ENCODE results near the gene SNPH. TPM values are rescaled to one million over a fixed set of nuclear protein-coding genes. Genes with fewer than 3 reads are reported as not detected.

Gene SNPH
- total RNA-seq, 1 donor from 2014 or later: 4.3 TPM

DNA sequence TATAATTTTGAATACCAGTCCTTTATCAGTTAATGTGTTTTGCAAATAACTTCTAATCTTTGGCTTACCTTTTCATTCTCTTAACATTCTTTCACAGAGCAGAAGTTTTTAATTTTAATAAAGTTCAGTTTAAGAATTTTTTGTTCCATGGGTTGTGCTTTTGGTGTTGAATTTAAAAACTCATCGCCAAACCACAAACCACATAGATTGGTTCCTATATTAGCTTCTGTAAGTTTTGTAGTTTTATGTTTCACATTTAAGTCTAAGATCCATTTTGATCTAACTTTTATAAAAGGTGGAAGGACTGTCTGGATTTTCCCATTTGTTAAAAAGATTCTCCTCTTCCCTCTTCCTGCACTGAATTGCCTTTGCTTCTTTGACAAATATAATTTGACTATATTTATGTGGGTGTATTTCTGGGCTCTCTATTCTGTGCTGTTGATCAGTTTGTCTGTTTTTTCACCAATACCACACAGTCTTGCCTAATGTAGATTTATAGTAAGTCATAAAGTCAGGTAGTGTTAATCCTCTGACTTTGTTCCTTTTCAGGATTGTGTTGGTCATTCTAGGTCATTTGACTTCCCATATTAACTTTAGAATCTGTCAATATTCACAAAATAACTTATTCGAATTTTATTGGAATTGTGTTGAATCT is 80.3 kb downstream of the SNPH start:
- intact Hi-C loops (cut with DNase I): no loop called here

DNA sequence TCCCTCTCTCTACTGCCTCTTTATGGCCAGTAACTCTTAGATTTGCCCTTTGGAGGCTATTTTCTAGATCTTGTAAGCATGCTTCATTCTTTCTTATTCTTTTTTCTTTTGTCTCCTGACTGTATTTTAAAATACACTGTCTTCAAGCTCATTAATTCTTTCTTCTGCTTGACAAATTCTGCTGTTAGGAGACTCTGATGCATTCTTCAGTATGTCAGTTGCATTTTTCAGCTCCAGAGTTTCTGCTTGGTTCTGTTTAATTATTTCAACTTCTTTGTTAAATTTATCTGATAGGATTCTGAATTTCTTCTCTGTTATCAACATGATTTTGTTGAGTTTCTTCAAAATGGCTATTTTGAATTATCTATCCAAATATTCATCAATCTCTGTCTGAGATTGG is 87.9 kb downstream of the SNPH start:
- no peaks in the 10 kb centered on the region for H3K36me3 ChIP-seq
- no peaks in the 10 kb centered on the region for H3K4me1 ChIP-seq
- TF ChIP-seq, protein P1, sequence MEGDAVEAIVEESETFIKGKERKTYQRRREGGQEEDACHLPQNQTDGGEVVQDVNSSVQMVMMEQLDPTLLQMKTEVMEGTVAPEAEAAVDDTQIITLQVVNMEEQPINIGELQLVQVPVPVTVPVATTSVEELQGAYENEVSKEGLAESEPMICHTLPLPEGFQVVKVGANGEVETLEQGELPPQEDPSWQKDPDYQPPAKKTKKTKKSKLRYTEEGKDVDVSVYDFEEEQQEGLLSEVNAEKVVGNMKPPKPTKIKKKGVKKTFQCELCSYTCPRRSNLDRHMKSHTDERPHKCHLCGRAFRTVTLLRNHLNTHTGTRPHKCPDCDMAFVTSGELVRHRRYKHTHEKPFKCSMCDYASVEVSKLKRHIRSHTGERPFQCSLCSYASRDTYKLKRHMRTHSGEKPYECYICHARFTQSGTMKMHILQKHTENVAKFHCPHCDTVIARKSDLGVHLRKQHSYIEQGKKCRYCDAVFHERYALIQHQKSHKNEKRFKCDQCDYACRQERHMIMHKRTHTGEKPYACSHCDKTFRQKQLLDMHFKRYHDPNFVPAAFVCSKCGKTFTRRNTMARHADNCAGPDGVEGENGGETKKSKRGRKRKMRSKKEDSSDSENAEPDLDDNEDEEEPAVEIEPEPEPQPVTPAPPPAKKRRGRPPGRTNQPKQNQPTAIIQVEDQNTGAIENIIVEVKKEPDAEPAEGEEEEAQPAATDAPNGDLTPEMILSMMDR (IDR thresholded peaks at IDR 0.05): no peak
- intact Hi-C loops (cut with DNase I): no loop called here
- H3K27ac ChIP-seq: no peak overlapping the region
- ATAC-seq: no peak
- no peaks in the 10 kb centered on the region for H3K9me3 ChIP-seq
- no peak for DNase-seq
- no peak overlapping the region for H3K4me3 ChIP-seq
- no peaks in the 10 kb centered on the region for H3K27me3 ChIP-seq

More for the DNA sequence above, 80.3 kb downstream of the SNPH start:
- Histone ChIP-seq H3K4me3 (no peak overlapping the region), H3K27me3 (no peaks in the 10 kb centered on the region), H3K4me1 (no peaks in the 10 kb centered on the region), H3K9me3 (no peaks in the 10 kb centered on the region), H3K36me3 (no peaks in the 10 kb centered on the region), H3K27ac (no peak overlapping the region)
- TF ChIP-seq, protein P1 (IDR thresholded peaks at IDR 0.05): no peak
- ATAC-seq (no peak), DNase-seq (no peak)

DNA sequence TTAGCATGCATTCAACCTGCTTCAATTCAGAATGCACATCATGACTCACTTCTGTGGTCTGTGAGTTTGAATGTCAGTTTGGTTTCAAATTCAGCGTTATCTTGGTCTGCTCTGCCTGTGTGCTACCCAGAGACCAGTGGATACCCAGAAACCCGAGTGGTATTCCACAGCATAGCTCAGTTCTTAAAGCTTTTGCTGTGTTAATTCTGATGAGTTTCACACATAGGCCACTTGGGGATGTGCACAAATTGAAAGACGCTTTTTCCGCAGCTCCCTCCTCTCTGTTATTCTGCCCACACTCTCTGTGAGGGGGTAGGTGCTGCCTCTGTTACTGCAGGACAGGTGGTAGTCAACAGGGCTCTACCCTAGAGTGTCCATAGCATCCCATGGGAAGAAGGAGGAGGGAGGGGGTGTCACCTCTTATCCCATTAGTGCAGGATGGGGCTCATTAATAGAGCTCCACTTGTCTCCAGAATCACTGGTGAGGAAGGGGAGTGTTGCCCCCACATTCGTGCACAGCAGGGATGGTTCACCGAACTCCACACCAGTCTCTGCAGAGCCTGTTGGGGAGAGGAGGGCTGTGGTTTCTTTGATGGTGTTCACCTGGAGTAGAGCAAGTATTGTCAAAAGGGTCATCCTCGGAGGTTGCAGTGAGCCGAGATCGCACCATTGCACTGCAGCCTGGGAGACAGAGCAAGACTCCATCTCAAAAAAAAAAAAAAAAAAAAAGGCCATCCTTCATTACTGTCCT is 92.0 kb downstream of the SNPH start:
- ATAC-seq: no peak
- TF ChIP-seq, protein P1 (IDR thresholded peaks at IDR 0.05): no peak
- Histone ChIP-seq H3K27ac (no peak overlapping the region), H3K9me3 (no peaks in the 10 kb centered on the region), H3K4me3 (no peak overlapping the region), H3K27me3 (no peaks in the 10 kb centered on the region), H3K4me1 (no peaks in the 10 kb centered on the region), H3K36me3 (peaks cover 11% of the 10 kb centered on the region)
- DNase-seq: no peak
- intact Hi-C loops (cut with DNase I): no loop called here

Other genes starting within 250 kb of the SNPH start
- 133 TPM for gene PSMF1, start 147.7 kb upstream of the SNPH start, total RNA-seq
- 6.1 TPM for gene TMEM74B, start 81.3 kb upstream of the SNPH start, total RNA-seq
- 0.64 TPM for gene C20orf202, start 62.8 kb upstream of the SNPH start, total RNA-seq
- not detected for gene RAD21L1, start 40.2 kb upstream of the SNPH start, total RNA-seq
- 10.9 TPM for gene SDCBP2, start 62.8 kb downstream of the SNPH start, total RNA-seq
- gene FKBP1A, start 126.8 kb downstream of the SNPH start, total RNA-seq: 266 TPM
- 73.4 TPM for gene NSFL1C, start 200.6 kb downstream of the SNPH start, total RNA-seq
- 14.3 TPM for gene SIRPB2, start 225.1 kb downstream of the SNPH start, total RNA-seq